ENCODE data around the gene PPP4R1.

The PPP4R1 gene

GRCh38 chr18:9596843-9597526 lies 17.4 kb downstream of the PPP4R1 start:
- DNase-seq (ENCODE audit: low read depth in 1 of 2, low spot score in 1 of 2), result no peak

GRCh38 chr18:9596226-9596625 lies 18.1 kb downstream of the PPP4R1 start:
- DNase-seq (ENCODE audit: low read depth in 1 of 2, low spot score in 1 of 2), result no peak

- DNase-seq (ENCODE audit: low read depth in 1 of 2, low spot score in 1 of 2), result no peak
Observed at GRCh38 chr18:9594823-9595596, 19.3 kb downstream of the PPP4R1 start.

GRCh38 chr18:9587924-9588323 lies 26.4 kb downstream of the PPP4R1 start:
- DNase-seq (ENCODE audit: low read depth in 1 of 2, low spot score in 1 of 2), result no peak

GRCh38 chr18:9586814-9587213 lies 27.5 kb downstream of the PPP4R1 start:
- DNase-seq (ENCODE audit: low read depth in 1 of 2, low spot score in 1 of 2), result no peak

- DNase-seq (ENCODE audit: low read depth in 1 of 2, low spot score in 1 of 2), result no peak
Observed at GRCh38 chr18:9581667-9582066, 32.7 kb downstream of the PPP4R1 start.

- no peak for DNase-seq (ENCODE audit: low read depth in 1 of 2, low spot score in 1 of 2)
Observed at GRCh38 chr18:9578306-9578705, 36.1 kb downstream of the PPP4R1 start.

- DNase-seq (ENCODE audit: low read depth in 1 of 2, low spot score in 1 of 2), result no peak
Observed at GRCh38 chr18:9577361-9577760, 37.0 kb downstream of the PPP4R1 start.

GRCh38 chr18:9575558-9575957 lies 38.8 kb downstream of the PPP4R1 start:
- DNase-seq (ENCODE audit: low read depth in 1 of 2, low spot score in 1 of 2), result no peak

- DNase-seq (ENCODE audit: low read depth in 1 of 2, low spot score in 1 of 2), result no peak
Observed at GRCh38 chr18:9574473-9575115, 39.8 kb downstream of the PPP4R1 start.

GRCh38 chr18:9571546-9571945 lies 42.8 kb downstream of the PPP4R1 start:
- DNase-seq (ENCODE audit: low read depth in 1 of 2, low spot score in 1 of 2), result no peak

- no peak for DNase-seq (ENCODE audit: low read depth in 1 of 2, low spot score in 1 of 2)
Observed at GRCh38 chr18:9570255-9570654, 44.1 kb downstream of the PPP4R1 start.

- no peak for DNase-seq (ENCODE audit: low read depth in 1 of 2, low spot score in 1 of 2)
Observed at GRCh38 chr18:9569178-9569577, 45.2 kb downstream of the PPP4R1 start.

- DNase-seq (ENCODE audit: low read depth in 1 of 2, low spot score in 1 of 2), result no peak
Observed at GRCh38 chr18:9568186-9568585, 46.2 kb downstream of the PPP4R1 start.

GRCh38 chr18:9565407-9565806 lies 49.0 kb downstream of the PPP4R1 start:
- DNase-seq (ENCODE audit: low read depth in 1 of 2, low spot score in 1 of 2), result no peak

GRCh38 chr18:9563331-9563730 lies 51.0 kb downstream of the PPP4R1 start:
- DNase-seq (ENCODE audit: low read depth in 1 of 2, low spot score in 1 of 2), result no peak

GRCh38 chr18:9562584-9562983 lies 51.8 kb downstream of the PPP4R1 start:
- DNase-seq (ENCODE audit: low read depth in 1 of 2, low spot score in 1 of 2), result no peak

GRCh38 chr18:9561759-9562158 lies 52.6 kb downstream of the PPP4R1 start:
- no peak for DNase-seq (ENCODE audit: low read depth in 1 of 2, low spot score in 1 of 2)

- no peak for DNase-seq (ENCODE audit: low read depth in 1 of 2, low spot score in 1 of 2)
Observed at GRCh38 chr18:9559253-9559652, 55.1 kb downstream of the PPP4R1 start.

- no peak for DNase-seq (ENCODE audit: low read depth in 1 of 2, low spot score in 1 of 2)
Observed at GRCh38 chr18:9558387-9559064, 55.8 kb downstream of the PPP4R1 start.

GRCh38 chr18:9557250-9557943 lies 57.0 kb downstream of the PPP4R1 start:
- no peak for DNase-seq (ENCODE audit: low read depth in 1 of 2, low spot score in 1 of 2)
